GM21723 (cell line): ENCODE measurements around the gene SNX8.

ENCODE experiments used
- ATAC-seq: cut with Tn5 transposase; IDR thresholded peaks from one replicate; pipeline ENCODE4 v1.9.1; 2021; ENCODE audit warnings: mild to moderate bottlenecking, moderate library complexity; ENCODE audit not compliant: unreplicated experiment

SNX8 gene

DNA sequence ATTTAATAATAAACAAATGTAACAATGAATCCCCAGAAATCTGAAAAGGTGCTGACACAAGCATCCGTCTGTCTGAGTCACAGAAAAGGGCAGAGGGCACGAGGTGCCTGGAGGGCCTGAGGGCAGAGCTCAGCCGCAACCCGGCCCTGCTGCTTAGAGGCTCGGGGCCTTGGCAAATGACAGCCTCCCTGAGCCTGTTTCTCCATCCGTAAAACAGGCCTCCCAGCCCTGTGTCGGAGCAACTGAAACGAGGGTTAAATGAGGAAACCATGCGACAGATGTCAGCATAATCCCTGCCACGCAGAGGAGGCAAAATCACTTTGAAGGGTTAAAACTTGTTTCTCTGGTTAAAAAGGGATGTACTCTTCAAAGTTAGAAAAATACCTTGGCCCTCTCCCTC, 47.3 kb downstream of the SNX8 start:
- no peak for ATAC-seq

DNA sequence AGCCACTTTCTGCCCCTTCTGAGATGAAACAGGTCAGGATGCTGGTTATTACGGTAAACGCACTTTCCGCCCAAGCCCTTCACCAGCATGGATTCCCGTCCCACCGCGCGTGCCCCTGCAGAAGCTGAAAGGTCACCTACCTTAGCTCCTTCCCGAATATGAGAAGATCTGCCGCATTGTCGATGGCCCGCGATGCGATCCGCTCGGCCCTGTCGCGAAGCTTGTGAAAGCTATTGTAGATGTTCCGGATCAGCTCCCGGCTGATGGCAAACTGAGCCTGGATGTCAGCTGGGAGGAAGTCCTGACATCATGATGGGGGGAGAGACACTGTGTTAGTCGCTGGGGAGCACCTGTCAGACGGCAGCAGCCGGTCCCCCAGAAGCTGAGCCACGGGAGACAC, 50.1 kb downstream of the SNX8 start:
- no peak for ATAC-seq

DNA sequence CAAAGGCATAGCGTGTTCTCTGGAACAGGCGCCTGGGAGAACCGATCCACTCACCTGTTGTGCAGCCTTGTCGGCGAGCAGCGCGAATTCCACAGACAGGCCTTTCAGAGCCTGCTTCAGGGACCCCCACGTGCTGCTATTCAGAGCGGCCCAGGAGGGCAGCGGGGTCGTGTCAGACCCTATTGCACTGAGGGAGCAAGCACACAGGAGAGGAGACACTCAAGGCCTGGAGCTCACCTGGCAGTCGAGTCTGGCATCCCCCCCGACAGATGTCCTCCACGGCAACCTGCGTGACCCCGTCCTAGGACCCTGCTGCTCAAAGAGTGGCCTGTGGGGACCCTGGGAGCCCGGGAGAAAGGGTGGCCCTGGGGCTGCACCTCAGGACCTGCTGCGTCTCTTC, 51.1 kb downstream of the SNX8 start:
- ATAC-seq: no peak

DNA sequence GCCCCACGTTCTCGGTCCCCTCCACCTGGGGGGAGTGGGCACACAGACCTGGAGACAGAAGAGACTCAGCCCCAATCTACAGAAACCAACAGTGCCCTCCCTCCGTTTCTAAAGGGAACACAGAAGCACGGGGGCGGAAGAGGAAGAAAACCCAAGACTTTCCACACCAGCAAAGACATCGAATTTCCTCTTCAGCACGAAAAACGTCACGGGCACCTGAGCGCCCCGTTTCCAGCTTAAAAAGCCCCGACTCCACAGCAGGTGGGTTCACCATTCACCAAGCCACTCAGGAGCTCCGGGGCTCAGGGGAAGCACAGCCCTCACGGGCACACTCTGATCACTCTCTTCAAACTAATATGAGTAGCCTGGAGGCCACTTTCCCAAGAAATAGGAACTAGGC, 52.6 kb downstream of the SNX8 start:
- no peak for ATAC-seq

DNA sequence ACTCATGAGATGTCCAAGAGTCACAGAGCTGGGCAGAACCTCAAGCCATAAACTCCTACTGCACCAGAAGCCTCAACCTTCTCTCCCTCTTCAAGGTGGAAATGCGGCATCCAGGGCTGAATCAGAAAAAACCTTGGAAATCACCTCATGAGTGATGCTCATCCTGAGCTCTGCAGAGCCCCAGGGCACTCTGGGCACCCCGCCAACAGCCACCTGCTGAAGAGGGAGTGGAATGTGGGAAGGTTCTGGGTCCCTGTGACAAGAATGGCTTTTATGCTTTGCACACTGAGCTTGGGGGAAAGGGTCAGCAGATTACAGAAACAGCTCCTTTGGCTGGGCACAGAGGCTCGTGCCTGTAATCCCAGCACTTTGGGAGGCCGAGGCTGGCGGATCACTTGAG, 53.4 kb downstream of the SNX8 start:
- no peak for ATAC-seq

DNA sequence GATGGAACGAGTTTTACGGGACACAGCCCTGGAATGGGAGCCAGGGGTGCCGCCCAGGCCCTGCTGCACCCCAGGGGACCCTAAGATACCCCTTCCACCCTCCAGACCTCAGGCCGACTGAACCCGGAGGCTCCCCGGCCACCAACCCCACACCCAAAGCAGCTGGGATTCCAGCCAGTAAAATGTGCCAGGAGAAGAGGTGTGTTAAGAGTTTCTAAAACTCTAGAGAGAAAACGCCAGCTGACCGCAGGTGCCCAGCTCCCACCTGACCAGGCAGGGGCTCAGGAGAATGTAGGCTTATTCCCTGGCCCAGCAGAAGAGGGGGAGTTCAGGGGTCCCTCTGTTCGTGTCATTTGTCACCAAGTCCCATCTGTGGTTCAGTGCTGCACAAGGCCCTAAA, 54.8 kb downstream of the SNX8 start:
- no peak for ATAC-seq

DNA sequence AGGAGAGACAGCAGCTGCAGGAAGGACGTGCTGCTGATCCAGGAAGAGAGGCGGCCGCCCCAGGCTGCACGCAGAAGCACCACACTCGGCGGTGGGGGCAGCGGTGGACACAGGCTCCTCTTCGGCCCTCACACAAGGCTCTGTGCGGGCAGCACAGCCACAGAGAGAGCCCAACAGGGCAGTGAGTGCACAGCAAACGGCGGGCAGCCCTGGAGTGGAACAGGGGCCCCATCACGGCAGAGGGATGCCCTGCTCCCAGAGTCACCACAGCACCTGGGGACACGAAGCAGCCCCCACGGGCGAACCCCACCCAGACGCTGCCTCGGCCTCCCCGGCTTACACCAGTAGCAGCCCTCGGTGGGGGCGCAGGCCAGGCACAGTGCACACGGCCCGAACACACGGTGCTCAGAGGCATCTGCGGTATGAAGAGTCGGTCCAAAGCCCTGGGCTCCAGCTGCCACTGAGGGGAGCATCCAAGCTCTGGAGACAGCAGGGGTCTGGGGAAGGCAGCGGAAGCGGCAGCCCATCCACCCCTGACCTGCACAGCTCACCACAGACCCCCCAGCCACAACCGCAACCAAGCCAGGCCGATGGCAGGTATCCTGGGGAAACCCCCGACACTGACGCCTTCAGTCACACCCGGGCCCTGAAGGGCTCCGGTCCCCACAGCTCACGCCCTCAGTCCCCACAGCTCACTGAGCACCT, 55.4 kb downstream of the SNX8 start:
- ATAC-seq: peak; percentile 70

DNA sequence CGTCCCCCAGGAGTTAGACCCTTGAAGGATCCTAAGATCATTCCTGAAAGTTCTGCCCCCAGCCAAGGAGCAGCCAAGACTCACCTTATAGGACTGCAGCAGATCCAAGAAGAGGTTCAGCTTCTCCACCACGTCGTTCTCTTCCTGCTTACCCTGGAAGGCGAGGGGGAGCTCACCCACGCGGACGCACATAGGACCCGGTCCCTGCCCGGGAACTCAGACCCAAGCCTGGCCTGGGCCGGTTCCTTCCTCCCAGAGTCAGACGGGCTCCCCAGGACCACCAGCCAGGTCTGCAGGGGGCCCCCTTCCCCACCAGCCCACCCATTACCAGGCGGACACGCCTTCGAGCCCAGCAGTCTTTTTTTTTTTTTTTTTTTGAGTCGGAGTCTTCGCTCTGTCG, 56.6 kb downstream of the SNX8 start:
- ATAC-seq: no peak

DNA sequence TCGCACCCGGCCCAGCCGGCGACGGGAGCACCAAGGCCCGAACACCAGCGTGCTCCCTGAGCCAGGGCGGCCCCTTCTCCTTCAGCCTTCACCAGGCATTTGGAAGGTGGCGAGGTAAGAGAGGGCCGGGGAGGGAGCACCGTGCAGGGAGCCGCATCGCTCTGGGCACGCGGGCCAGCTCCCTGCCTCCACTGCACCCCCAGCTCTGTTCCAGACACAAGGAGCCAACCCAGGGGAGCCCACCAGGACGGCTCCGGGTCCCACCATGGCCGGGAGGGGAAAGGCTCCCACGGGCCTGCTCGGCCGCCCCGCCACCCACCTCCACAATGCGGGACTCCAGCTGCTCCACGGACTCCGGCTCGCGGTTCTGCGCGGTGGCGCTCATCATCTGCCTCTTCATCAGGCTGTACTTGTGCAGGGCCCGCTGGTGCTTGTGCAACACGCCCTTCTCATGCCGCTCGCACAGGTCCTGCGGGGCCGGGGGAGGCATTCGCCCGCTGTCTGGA, 57.1 kb downstream of the SNX8 start:
- ATAC-seq: no peak

DNA sequence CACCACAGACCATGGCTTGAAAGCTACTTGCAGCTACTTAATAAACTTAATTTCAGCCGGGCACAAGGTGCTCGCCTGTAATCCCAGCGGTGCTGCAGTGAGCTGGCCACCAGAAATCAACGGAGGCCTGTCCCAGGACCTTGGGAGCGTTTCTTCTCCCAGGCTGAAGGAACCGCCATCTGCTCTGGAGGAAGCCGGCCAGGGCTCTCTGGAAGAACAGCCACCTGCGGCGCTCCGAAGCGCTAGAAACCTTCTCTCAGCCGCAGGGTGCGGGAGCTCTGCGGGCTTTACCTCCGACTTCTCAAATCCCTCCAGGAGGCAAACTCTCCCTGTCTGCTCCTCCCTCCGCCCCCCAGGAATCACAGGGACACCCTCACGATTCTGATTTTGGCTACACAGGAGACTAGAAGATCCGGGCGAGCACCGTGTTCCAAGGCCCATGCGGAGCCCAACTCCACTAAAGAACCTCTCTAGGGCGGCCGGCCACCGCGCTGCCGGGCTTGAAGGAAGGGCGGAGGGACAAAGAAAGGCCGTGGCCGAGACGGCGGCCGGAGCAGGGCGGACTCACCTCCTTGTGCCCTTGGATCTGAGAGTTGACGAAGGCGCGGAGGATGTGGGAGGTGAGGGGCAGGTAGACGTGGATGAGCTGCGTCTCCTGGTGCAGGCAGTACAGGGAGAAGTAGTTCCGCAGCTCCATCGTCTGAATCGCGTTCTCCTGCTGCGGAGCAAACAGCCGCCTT, 57.8 kb downstream of the SNX8 start:
- no peak for ATAC-seq

DNA sequence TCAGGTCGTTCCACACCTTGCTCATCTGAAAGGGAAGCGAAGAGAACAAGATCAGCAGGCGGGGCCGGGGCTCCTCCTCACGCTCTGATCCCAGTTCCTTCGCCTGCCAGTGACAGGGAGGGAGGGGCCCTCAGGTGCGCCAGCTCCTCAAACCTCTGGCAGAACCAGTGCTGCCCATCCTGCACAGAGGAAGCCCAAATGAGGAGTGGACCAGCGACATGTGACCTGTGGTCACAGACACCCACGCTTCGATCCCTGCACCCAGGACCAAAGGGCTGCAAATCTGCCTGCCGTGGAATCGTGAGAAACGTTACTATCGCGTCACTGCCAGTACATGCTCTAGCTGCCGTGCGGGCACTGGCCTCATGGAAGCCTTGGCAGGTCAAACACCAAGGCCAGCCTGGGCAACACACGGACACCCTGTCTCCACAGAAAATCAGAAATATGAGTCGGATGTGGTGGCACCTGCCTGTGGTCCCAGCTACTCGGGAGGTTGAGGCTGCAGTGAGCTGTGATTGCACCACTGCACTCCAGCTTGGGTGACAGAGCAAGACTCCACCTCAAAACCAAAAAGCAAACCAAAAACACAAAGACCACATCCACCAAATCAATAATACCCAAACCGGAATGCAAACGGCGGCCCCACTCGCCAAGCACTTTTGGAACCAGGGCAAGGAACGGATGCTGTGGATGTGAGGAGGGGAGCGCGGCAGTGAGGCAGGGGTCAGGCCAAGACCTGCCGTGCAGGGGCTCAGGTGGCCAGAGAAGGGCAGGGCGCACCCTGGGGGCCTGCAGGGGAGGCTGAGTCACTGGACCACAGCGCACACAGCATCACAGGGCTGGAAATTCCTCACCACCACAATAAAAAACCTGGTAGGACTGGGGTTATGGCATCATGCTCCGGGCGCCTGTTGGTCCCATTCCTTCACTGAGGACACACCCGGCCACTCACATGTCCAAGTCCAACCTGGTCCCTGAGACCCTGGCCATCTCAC, 58.8 kb downstream of the SNX8 start:
- ATAC-seq: no peak

DNA sequence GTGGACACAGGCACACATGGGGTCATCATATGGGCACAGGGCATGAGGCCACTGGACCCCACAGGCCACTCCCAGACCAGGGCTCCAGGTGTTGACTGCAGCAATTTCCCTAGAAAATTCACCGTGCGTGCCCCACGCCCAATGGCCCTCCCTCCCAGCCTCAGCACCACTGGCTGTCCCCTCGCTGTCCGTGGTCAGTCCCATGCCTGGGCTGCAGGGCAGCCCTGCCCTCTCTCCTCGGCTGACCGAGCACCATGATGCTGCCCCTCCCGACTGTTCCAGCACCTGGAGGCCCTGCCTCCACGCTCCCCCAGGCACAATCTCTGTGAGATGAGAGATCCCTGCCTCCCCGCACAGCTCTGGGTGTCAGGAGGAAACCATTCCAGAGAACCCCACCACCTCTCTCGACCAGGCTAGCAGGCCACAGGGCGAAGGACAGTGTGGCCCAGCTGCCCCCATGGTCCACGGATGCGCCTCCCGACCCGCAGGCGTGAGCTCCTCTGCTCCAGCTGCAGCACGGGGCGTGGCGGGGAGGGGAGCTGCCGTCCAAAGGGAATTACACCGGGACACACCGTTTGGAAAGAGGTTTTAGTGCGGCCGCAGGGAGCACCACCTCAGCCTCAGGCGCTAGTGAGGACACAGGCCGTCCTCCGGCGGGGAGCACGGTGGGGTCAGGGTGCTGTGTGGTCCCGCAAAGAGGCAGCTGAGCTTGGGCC, 59.7 kb downstream of the SNX8 start:
- no peak for ATAC-seq

DNA sequence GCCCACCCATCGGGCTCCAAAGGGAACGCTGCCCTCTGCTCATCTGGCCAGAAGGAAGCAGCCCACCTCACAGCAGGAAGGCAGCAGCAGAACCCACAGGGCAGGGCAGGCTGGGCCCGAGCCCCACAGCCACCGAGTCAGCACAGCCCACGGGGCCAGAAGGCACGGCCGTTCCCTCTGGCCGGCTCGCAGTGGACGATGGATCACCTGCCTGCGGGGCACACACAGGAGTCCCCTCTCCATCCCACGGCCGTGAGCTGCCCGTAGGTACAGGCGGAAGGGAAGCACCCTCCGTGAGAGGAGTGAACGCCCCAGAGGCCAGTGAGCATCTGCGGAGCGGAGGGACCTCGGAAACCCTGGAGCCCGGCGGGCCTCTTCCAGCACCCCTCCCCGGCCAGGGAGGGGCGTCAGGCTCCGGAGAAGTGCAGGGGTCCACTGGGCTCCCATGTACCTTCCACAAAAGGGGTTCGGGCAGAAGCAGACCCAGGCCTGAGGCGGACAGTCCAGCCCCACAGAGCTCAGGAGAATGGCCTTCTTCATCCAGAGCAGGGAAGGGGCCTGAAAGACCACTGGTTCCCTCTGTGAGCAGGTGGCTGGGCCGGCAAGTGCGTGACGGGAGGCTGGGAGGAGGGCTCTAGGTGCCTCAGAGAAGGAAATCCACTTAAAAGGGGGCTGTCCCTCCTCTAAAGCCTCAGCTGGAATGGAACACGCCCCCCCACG, 60.6 kb downstream of the SNX8 start:
- ATAC-seq: no peak

DNA sequence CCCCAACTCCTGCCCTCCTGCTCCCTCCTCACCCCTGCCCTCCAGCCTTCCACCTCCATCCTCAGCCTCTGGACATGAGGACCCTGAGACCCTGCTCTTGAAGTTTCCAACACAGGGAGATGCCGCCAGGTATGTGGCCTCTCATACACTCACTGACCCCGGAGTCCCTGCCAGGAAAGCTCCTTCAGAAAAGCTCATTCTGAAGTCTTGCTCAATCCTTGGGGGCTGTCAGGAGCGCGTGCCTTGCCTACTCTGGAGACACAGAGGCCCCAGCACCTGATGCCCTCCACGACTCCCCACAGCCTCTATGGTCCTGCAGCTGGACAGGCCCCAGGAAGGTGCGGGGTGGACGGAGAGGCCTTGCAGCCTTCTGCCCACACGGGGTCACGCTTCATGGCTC, 61.2 kb downstream of the SNX8 start:
- no peak for ATAC-seq

DNA sequence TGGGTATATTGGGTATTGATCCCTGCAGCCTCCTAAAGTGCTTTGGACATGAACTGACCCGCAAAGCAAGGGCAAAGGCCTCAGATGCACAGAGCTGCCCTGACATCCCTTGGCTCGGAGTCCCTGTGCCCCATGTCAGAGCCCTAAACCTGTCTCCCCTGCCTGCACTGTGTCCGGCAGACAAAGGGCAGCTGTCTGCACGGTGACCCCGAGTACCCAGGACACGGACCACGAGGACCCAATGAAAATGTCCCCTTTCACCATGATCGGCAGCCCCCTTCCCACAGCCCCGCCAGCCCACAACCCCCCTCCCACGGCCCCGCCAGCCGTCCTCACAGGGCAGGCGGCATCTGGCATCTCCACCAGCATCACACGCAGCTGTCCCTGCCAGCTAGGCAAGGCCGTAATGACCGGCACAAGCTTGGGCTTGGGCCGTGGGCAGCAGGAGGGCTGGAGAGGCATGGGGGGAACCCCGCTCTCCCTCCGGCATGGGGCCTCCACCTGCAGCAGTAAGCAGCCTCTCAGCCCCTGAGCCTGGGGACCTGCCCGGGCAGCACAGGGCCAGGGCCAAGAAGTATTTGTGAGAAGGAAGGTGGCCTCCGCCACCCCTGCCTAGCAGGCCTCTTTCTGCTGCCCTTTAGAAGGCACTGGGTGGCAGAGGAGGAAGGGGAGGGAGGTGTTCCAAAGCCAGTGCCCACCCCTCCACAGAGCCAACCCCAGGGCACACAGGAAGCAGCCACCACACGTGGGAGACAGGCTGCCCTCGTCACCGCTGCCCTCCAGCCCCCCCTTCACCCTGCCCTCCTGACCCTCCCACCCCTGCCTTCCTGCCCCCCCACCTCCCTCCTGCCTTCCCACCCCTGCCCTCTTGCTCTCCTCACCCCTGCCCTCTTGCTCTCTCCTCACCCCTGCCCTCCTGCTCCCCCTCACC, 62.1 kb downstream of the SNX8 start:
- no peak for ATAC-seq

DNA sequence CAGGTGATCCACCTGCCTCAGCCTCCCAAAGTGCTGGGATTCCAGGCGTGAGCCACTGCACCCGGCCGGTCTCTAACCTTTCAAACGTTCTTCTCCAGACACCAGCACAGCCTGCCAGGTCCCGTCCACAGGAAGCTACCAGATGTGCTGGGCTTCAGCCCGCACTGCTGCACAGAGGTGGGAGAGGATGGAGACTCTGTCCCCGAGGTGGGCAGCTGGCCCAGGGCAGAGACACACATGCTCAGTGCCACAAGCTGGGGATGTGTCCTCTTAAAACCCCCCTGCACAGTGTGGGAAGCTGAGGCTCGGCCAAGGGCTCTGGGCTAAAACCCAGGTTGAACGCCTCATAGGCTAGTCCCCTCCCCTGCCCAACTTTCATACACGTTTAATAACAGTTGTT, 62.9 kb downstream of the SNX8 start:
- ATAC-seq: no peak

DNA sequence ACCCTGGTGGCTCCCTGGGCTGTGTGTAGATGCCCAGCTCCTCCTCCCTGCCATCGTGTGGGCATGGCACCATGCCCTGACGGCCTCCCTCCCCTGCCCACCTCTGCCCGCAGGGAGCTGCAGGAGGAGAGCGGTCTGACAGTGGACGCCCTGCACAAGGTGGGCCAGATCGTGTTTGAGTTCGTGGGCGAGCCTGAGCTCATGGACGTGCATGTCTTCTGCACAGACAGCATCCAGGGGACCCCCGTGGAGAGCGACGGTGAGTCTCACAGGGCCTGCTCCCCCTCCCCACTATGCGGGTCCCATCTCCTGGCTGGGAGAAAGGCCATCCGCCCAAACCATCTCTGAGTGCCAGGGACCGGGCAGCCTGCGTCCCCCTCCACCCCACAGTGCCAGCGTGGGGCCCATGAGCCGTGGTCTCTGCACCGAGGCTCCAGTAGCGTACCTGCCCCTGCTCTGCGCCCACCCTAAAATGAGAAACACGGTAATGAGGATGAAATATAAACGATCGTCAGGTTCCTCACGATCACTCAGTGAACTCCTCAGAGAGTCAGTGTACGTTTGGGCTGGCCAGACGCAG, 64.4 kb downstream of the SNX8 start:
- no peak for ATAC-seq

DNA sequence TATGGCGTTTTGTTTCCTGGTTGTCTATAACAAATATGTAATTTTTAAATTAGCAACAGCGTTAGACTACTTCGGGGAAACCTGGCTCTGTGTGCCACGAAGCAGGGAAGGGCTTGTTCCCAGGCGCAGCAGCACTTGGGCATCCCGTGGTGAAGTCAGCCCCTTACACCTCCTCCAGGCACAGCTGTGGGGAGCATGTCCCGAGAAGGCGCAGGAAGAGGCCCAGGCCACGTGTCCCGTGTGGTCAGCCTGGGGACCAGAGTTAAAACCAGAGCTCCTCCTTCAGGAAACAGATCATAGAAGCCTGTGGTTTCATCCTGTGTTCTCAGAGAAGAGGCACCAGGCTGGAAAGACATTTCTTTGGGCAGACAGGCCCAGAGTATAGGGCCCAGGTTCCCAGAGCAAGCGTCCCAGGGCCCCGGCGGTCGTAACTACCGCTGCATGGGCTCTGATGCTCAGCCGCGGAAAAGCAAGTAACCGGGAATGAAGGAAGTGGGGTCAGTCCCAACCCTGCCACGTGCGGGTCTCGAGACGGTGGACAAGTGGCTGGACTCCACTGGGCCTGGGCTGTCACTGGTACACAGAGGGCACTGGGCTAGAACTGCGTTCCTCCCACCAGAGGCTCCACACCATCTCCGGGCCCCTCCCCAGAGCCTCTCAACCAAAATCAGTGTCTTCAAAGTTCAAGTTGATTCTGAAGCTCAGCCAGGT, 65.1 kb downstream of the SNX8 start:
- no peak for ATAC-seq
